ENCODE measurements around the gene MMP24OS.

DNA sequence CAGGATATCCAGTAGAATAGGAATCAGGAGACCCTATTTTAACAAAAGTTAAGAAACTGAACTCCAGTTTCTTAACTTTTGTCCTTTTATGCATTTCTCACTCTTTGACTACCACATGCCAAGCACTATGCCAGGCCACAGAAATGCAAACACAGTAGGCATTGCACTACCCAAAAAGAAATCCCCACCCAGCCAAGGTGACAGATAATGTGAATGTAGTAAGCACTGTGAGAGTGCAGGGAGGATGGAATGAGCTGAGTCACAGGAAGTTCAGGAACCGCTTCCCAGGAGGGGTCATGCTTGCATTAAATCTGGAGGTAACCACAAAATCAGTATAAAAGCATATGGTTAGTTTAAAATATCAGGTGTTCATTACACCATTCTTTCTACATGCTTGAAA lies 34.4 kb upstream of the MMP24OS start:
- TF ChIP-seq POLR2AphosphoS5 (IDR thresholded peaks at IDR 0.05; ENCODE audit: low read depth, low read length): no peak
- TF ChIP-seq, protein P1, sequence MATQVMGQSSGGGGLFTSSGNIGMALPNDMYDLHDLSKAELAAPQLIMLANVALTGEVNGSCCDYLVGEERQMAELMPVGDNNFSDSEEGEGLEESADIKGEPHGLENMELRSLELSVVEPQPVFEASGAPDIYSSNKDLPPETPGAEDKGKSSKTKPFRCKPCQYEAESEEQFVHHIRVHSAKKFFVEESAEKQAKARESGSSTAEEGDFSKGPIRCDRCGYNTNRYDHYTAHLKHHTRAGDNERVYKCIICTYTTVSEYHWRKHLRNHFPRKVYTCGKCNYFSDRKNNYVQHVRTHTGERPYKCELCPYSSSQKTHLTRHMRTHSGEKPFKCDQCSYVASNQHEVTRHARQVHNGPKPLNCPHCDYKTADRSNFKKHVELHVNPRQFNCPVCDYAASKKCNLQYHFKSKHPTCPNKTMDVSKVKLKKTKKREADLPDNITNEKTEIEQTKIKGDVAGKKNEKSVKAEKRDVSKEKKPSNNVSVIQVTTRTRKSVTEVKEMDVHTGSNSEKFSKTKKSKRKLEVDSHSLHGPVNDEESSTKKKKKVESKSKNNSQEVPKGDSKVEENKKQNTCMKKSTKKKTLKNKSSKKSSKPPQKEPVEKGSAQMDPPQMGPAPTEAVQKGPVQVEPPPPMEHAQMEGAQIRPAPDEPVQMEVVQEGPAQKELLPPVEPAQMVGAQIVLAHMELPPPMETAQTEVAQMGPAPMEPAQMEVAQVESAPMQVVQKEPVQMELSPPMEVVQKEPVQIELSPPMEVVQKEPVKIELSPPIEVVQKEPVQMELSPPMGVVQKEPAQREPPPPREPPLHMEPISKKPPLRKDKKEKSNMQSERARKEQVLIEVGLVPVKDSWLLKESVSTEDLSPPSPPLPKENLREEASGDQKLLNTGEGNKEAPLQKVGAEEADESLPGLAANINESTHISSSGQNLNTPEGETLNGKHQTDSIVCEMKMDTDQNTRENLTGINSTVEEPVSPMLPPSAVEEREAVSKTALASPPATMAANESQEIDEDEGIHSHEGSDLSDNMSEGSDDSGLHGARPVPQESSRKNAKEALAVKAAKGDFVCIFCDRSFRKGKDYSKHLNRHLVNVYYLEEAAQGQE (IDR thresholded peaks at IDR 0.05; ENCODE audit: insufficient read depth in 1 of 2, low read depth in 2 of 2, low read length in 2 of 2): no peak

Data from PFSK-1 (cell line).